OCI-LY1 (cell line): Measurements from ENCODE around the gene NECAB2.

ENCODE experiments used
- H2AFZ ChIP-seq: fragments of 200-600 bp; sonication (generic), shearing (Covaris generic); 2 replicates; pipeline ENCODE4 v1.6.0; 2014; ENCODE audit warnings: antibody characterized with exemption, mild to moderate bottlenecking, low read length
- H3F3A ChIP-seq: fragments of 200-600 bp; sonication (generic), shearing (Covaris generic); 2 replicates; pipeline ENCODE4 v1.6.0; 2014; ENCODE audit warnings: mild to moderate bottlenecking, antibody characterized with exemption, low read length, moderate library complexity; ENCODE audit not compliant: insufficient read depth
- H3K27ac ChIP-seq: fragments of 200-600 bp; sonication (generic); 2 replicates; pipeline ENCODE4 v1.5.1; 2014; ENCODE audit warnings: low read length, mixed run types, mild to moderate bottlenecking, low read depth; ENCODE audit not compliant: poor library complexity, severe bottlenecking
- H3K27me3 ChIP-seq: fragments of 200-600 bp; sonication (generic); 2 replicates; pipeline ENCODE4 v1.6.0; 2014; ENCODE audit warnings: antibody characterized with exemption, mild to moderate bottlenecking, low read length, moderate library complexity; ENCODE audit not compliant: insufficient read depth
- H3K36me3 ChIP-seq: fragments of 200-600 bp; sonication (generic); 2 replicates; pipeline ENCODE4 v1.6.1; 2014; ENCODE audit warnings: mild to moderate bottlenecking, antibody characterized with exemption, low read length, moderate library complexity, mixed read lengths; ENCODE audit not compliant: insufficient read depth
- H3K4me1 ChIP-seq: fragments of 200-600 bp; sonication (generic); 2 replicates; pipeline ENCODE4 v1.5.1; 2014; ENCODE audit warnings: mild to moderate bottlenecking, low read length, moderate library complexity; ENCODE audit not compliant: insufficient read depth, severe bottlenecking
- H3K4me2 ChIP-seq: fragments of 200-600 bp; sonication (generic), shearing (Covaris generic); 2 replicates; pipeline ENCODE4 v1.6.1; 2014; ENCODE audit warnings: low read length
- H3K4me3 ChIP-seq: fragments of 200-600 bp; sonication (generic); 2 replicates; pipeline ENCODE4 v1.5.1; 2014; ENCODE audit warnings: low read length, low read depth, mild to moderate bottlenecking, mixed read lengths; ENCODE audit not compliant: poor library complexity, severe bottlenecking
- H3K79me2 ChIP-seq: fragments of 200-600 bp; shearing (Covaris generic); 2 replicates; pipeline ENCODE4 v1.6.1; 2016; ENCODE audit warnings: mixed run types, low read length, mixed read lengths; ENCODE audit not compliant: insufficient read depth
- H3K9ac ChIP-seq: fragments of 200-600 bp; sonication (generic), shearing (Covaris generic); 2 replicates; pipeline ENCODE4 v1.6.1; 2014; ENCODE audit warnings: mild to moderate bottlenecking, low read length, mixed read lengths
- H3K9me2 ChIP-seq: fragments of 200-600 bp; sonication (generic), shearing (Covaris generic); 2 replicates; pipeline ENCODE4 v1.6.1; 2014; ENCODE audit warnings: low read depth, mild to moderate bottlenecking, low read length, mixed read lengths
- H3K9me3 ChIP-seq: fragments of 200-600 bp; shearing (Covaris generic); 2 replicates; pipeline ENCODE4 v1.6.1; 2014; ENCODE audit warnings: low read length, mixed read lengths
- H4K20me1 ChIP-seq: fragments of 200-600 bp; sonication (generic), shearing (Covaris generic); 2 replicates; pipeline ENCODE4 v1.6.0; 2016; ENCODE audit warnings: mild to moderate bottlenecking, low read length; ENCODE audit not compliant: insufficient read depth
- EZH2 ChIP-seq: fragments of 200-600 bp; sonication (generic), shearing (Covaris generic); IDR thresholded peaks from 2 replicates; pipeline ENCODE4 v1.8.0; 2017; ENCODE audit warnings: borderline replicate concordance, mixed run types, mild to moderate bottlenecking, antibody characterized with exemption, low read length, moderate library complexity, mixed read lengths
- TF ChIP-seq, protein P1 (sequence below): fragments of 200-600 bp; sonication (generic), shearing (Covaris generic); IDR thresholded peaks from 2 replicates; pipeline ENCODE4 v1.5.1; 2017; ENCODE audit warnings: mild to moderate bottlenecking, antibody characterized with exemption, low read length, moderate library complexity, mixed read lengths

NECAB2 gene

DNA sequence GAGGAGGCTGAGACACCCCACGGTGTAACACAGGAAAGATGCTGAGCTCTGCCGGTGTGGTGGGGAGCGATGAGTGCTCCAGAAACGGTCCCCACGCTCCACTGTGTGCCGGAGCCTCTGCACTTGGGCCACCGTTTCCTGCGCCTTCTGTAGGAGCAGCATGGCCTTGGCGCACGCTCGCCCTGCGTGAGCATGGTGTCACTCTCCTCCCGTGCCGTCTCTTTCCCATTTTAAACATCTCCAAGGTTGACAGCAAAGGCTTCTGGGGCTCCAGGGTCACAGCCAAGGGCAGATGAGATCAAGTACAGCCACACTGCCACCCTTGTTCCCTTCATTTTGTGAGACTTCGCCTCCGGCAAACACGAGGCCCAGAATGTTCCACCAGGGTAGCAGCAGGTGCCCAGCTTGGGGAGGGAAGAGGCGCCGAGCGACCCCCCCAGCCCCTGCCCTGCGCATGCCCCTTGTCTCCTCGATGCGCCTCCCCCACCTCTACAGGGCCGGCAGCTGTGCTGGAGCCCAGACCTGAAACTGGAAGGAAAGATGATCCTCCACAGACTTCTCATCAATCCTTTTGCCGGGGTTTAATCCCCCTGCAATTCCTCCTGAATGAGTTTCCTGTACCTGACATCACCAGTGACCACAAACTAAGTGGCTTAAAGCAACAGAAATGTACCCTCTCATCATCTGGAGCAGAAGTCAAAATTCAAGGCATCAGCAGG is 34.9 kb upstream of the NECAB2 start:
- Histone ChIP-seq H2AFZ (no peak overlapping the region), H3F3A (no peaks in the 10 kb centered on the region), H3K79me2 (no peaks in the 10 kb centered on the region), H3K9me3 (no peaks in the 10 kb centered on the region), H3K4me3 (no peak overlapping the region), H3K4me1 (no peaks in the 10 kb centered on the region), H3K4me2 (no peak overlapping the region), H3K27me3 (0 out of 2 replicates have a peak, but pooled peaks cover 3% of the 10 kb centered on the region), H3K36me3 (no peaks in the 10 kb centered on the region), H3K27ac (no peak overlapping the region), H3K9ac (no peak overlapping the region), H3K9me2 (no peaks in the 10 kb centered on the region), H4K20me1 (no peaks in the 10 kb centered on the region)
- TF ChIP-seq EZH2 = no peak
- TF ChIP-seq, protein P1, sequence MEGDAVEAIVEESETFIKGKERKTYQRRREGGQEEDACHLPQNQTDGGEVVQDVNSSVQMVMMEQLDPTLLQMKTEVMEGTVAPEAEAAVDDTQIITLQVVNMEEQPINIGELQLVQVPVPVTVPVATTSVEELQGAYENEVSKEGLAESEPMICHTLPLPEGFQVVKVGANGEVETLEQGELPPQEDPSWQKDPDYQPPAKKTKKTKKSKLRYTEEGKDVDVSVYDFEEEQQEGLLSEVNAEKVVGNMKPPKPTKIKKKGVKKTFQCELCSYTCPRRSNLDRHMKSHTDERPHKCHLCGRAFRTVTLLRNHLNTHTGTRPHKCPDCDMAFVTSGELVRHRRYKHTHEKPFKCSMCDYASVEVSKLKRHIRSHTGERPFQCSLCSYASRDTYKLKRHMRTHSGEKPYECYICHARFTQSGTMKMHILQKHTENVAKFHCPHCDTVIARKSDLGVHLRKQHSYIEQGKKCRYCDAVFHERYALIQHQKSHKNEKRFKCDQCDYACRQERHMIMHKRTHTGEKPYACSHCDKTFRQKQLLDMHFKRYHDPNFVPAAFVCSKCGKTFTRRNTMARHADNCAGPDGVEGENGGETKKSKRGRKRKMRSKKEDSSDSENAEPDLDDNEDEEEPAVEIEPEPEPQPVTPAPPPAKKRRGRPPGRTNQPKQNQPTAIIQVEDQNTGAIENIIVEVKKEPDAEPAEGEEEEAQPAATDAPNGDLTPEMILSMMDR = no peak

DNA sequence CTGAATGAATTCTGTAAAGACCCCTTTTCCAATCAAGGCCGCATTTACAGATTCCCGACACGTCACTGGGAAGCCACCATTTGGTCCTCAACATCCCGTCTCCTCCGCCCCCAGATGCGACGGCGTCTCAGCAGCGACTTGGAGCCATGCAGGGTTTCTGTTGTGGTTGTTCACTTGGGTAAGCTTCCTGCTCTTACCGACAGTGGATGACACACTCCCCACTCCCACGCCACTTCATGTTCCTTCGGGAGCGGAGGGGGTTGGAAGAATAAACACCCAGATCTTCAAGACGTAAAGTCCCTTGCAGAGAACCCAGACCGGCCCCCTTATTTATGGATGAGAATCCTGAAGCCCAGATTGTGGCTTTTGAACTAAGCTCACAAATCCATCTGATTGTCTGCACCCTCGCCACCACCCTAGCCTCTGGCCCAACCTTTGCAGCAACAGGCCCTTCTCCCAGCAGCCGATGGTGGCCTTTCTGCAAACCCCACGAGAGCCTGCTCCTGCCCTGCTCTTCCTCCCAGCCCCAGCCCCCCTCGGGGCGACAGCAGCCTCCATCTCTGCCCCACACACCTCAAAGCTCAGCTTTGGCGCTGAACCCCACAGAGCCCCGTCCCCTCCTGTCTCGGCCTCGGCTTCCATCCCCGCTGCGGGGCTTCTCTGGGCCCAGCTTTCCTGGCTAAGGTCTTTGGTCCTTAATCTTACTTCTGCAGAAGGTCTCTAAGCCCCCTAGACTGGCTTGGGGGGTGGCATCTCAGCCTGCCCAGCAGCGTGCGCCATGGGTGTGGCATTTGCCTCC is 34.0 kb upstream of the NECAB2 start:
- no peak overlapping the region for H2AFZ ChIP-seq
- TF ChIP-seq, protein P1 = no peak
- 0 out of 2 replicates have a peak, but pooled peaks cover 3% of the 10 kb centered on the region for H3K27me3 ChIP-seq
- H3K9ac ChIP-seq = no peak overlapping the region
- no peaks in the 10 kb centered on the region for H3F3A ChIP-seq
- H4K20me1 ChIP-seq = no peaks in the 10 kb centered on the region
- no peak overlapping the region for H3K27ac ChIP-seq
- no peaks in the 10 kb centered on the region for H3K9me2 ChIP-seq
- no peaks in the 10 kb centered on the region for H3K4me1 ChIP-seq
- H3K79me2 ChIP-seq = no peaks in the 10 kb centered on the region
- no peaks in the 10 kb centered on the region for H3K9me3 ChIP-seq
- H3K4me2 ChIP-seq = no peak overlapping the region
- H3K4me3 ChIP-seq = no peak overlapping the region
- no peaks in the 10 kb centered on the region for H3K36me3 ChIP-seq

DNA sequence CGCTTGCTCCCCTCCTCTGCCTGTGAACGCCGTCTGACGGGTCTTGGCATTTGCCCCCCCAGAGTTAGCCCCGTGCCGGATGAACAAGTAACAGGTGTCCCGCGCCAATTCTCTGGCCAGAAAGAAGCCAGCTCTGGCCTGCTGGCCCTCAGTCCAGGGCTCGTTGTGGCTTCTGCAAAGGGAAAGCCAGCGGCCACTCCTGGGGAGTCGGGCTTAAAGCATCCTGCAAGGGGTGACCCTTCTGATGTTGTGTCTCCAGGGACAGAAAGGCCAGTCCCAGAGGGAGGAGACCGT is 33.4 kb upstream of the NECAB2 start:
- no peaks in the 10 kb centered on the region for H3F3A ChIP-seq
- no peak overlapping the region for H3K9ac ChIP-seq
- H3K4me3 ChIP-seq = no peak overlapping the region
- H3K4me1 ChIP-seq = no peaks in the 10 kb centered on the region
- no peak overlapping the region for H3K4me2 ChIP-seq
- H2AFZ ChIP-seq = no peak overlapping the region
- no peaks in the 10 kb centered on the region for H3K9me3 ChIP-seq
- no peak overlapping the region for H3K27ac ChIP-seq
- 0 out of 2 replicates have a peak, but pooled peaks cover 3% of the 10 kb centered on the region for H3K27me3 ChIP-seq
- H3K9me2 ChIP-seq = no peaks in the 10 kb centered on the region
- no peaks in the 10 kb centered on the region for H3K79me2 ChIP-seq
- no peak for TF ChIP-seq EZH2
- TF ChIP-seq, protein P1 = no peak
- no peaks in the 10 kb centered on the region for H3K36me3 ChIP-seq
- no peaks in the 10 kb centered on the region for H4K20me1 ChIP-seq
